B cell (primary cell): Measurements from ENCODE around the gene ZMAT5. TPM values are rescaled to one million over a fixed set of nuclear protein-coding genes. Genes with fewer than 3 reads are reported as not detected.

Experiments used
- ATAC-seq: fragments of 200-7000 bp; cut with Tn5 transposase; one replicate; pipeline ENCODE4 v1.10.0; 2021; ENCODE audit warnings: low read depth, mild to moderate bottlenecking, moderate number of reproducible peaks, moderate library complexity
- CTCF ChIA-PET: fragments of 350-600 bp; sonication (Branson Sonifier 250); formaldehyde crosslinking; loops from one replicate; lab custom pipeline; 2021; ENCODE audit warnings: antibody characterized with exemption, inconsistent platforms; lab: Charles Lee
- POLR2A ChIA-PET: fragments of 350-600 bp; sonication (Branson Sonifier 250); formaldehyde crosslinking; loops from one replicate; lab custom pipeline; 2021; ENCODE audit warnings: antibody characterized with exemption; lab: Charles Lee
- DNase-seq: peaks from one replicate; pipeline ENCODE4 v3.0.0; 2013
- H2AFZ ChIP-seq: 2 replicates; pipeline ENCODE4 v1.6.1; 2012; ENCODE audit warnings: mild to moderate bottlenecking, low read depth, low read length; ENCODE audit not compliant: insufficient read depth, poor library complexity, severe bottlenecking
- H3K27ac ChIP-seq, 2 donors: 1 replicate in 1 of 2; 2 replicates in 1 of 2; pipeline ENCODE4 v1.5.1; 2012 to 2013; ENCODE audit warnings: low read length in 2 of 2, mild to moderate bottlenecking in 2 of 2, moderate library complexity in 1 of 2
- H3K27me3 ChIP-seq, 4 experiments: fragments of 200-600 bp in 1 of 4; sonication (generic) in 1 of 4; replicated peaks in 1 of 4; 1 replicate in 2 of 4; 2 replicates in 2 of 4; pipeline versions ENCODE4 v1.6.1 to v1.7.0; 2013 to 2016; ENCODE audit warnings: low read length in 3 of 4, mild to moderate bottlenecking in 2 of 4, mixed read lengths in 1 of 4, moderate library complexity in 1 of 4; ENCODE audit not compliant: insufficient read depth in 4 of 4, control insufficient read depth in 3 of 4; ENCODE audit errors: control extremely low read depth in 1 of 4
- H3K36me3 ChIP-seq, 2 experiments: replicated peaks in 1 of 2; 1 replicate in 1 of 2; 2 replicates in 1 of 2; pipeline versions ENCODE4 v1.6.1 to v1.7.1; 2013; ENCODE audit warnings: low read length in 1 of 2; ENCODE audit not compliant: insufficient read depth in 2 of 2, control insufficient read depth in 1 of 2; ENCODE audit errors: control extremely low read depth in 1 of 2, extremely low read depth in 1 of 2
- H3K4me1 ChIP-seq, 2 donors: fragments of 200-600 bp in 1 of 2; sonication (generic) in 1 of 2; 1 replicate in 1 of 2; 2 replicates in 1 of 2; pipeline versions ENCODE4 v1.5.1 to v1.6.1; 2013 to 2017; ENCODE audit warnings: low read length in 2 of 2; ENCODE audit not compliant: control insufficient read depth in 2 of 2, insufficient read depth in 2 of 2
- H3K4me2 ChIP-seq: replicated peaks from 2 replicates; pipeline ENCODE3; 2012; ENCODE audit warnings: mild to moderate bottlenecking, low read depth, low read length; ENCODE audit not compliant: poor library complexity, severe bottlenecking
- H3K4me3 ChIP-seq, 5 experiments: fragments of 200-600 bp in 1 of 5; sonication (generic) in 1 of 5; 1 replicate in 3 of 5; 2 replicates in 2 of 5; pipeline versions ENCODE4 v1.5.1 to v1.7.0; 2011 to 2016; ENCODE audit warnings: low read length in 4 of 5, mild to moderate bottlenecking in 4 of 5, low read depth in 2 of 5, control low read depth in 1 of 5, moderate library complexity in 1 of 5; ENCODE audit not compliant: insufficient read depth in 1 of 5; ENCODE audit errors: control extremely low read depth in 1 of 5, extremely low read depth in 1 of 5
- H3K79me2 ChIP-seq: fragments of 200-600 bp; sonication (generic); one replicate; pipeline ENCODE4 v1.6.0; 2016; ENCODE audit warnings: low read length; ENCODE audit not compliant: control insufficient read depth, insufficient read depth
- H3K9ac ChIP-seq: fragments of 200-600 bp; sonication (generic); 2 replicates; pipeline ENCODE4 v1.6.1; 2017; ENCODE audit warnings: mild to moderate bottlenecking, low read length, moderate library complexity
- H3K9me3 ChIP-seq, 3 donors: one replicate each; pipeline versions ENCODE4 v1.6.1 to v1.7.1; 2013; ENCODE audit warnings: low read length in 2 of 3; ENCODE audit not compliant: control insufficient read depth in 2 of 3, insufficient read depth in 1 of 3; ENCODE audit errors: control extremely low read depth in 1 of 3
- H4K20me1 ChIP-seq: 2 replicates; pipeline ENCODE4 v1.6.0; 2012; ENCODE audit warnings: mild to moderate bottlenecking, low read length; ENCODE audit not compliant: insufficient read depth, control insufficient read depth, poor library complexity, severe bottlenecking
- H3K27ac Mint-ChIP-seq: one replicate; pipeline ENCODE4 v1.8.0; 2021; ENCODE audit warnings: mixed read lengths
- H3K27me3 Mint-ChIP-seq: one replicate; pipeline ENCODE4 v1.8.0; 2021; ENCODE audit warnings: mixed read lengths
- H3K4me1 Mint-ChIP-seq: one replicate; pipeline ENCODE4 v1.8.0; 2021; ENCODE audit warnings: mixed read lengths
- H3K4me3 Mint-ChIP-seq: one replicate; pipeline ENCODE4 v1.8.0; 2021; ENCODE audit warnings: mixed read lengths
- H3K9me3 Mint-ChIP-seq: one replicate; pipeline ENCODE4 v1.8.0; 2022; ENCODE audit warnings: mixed read lengths; ENCODE audit not compliant: insufficient read depth
- EZH2 ChIP-seq: IDR thresholded peaks from 2 replicates; pipeline ENCODE4 v1.6.1; 2012; ENCODE audit warnings: borderline replicate concordance, low read depth, mild to moderate bottlenecking, moderate library complexity, low read length; ENCODE audit not compliant: insufficient read depth, poor library complexity, severe bottlenecking
- WGBS: methylation state at CpG from one replicate; pipeline ENCODE4 v1.1.5; 2013; ENCODE audit warnings: missing lambda C conversion rate; ENCODE audit not compliant: insufficient coverage; 5-methylcytosine and 5-hydroxymethylcytosine counted together
- intact Hi-C: fragments of 100-400 bp; cut with micrococcal nuclease; formaldehyde crosslinking; loops from one replicate; pipeline ENCODE4 v1.10.0; 2022
- polyA plus RNA-seq: library from polyadenylated mRNA; depleted of rRNA; stranded (reverse); fragments of >200 nt; gene quantifications from 2 replicates; pipeline ENCODE4 v1.2.3, GENCODE V29; 2012
- total RNA-seq, 2 donors: library from RNA; stranded (reverse); fragments of 120-200 nt in 1 of 2; gene quantifications; 1 replicate in 1 of 2; 2 replicates in 1 of 2; pipeline versions ENCODE4 v1.2.3 to v1.2.4, GENCODE V29; 2013 to 2022
- TF ChIP-seq, protein P1 (sequence below): fragments of 200-600 bp; IDR thresholded peaks from one replicate; pipeline ENCODE4 v1.8.0; 2022; ENCODE audit warnings: antibody characterized with exemption, mild to moderate bottlenecking

Gene ZMAT5
- total and polyA plus RNA-seq, 2 donors (not counting 1 experiment from before 2014, with no cell fraction given): 17.8 to 26.3 TPM

- H3K9ac ChIP-seq: no peak overlapping the region
- no CpG with 5 or more reads among the region's 2 CpGs for WGBS
- H3K27me3 ChIP-seq: no peaks in the 10 kb centered on the region
- no peaks in the 10 kb centered on the region for H3K79me2 ChIP-seq
- Mint-ChIP-seq H3K27me3 (no peaks in the 10 kb centered on the region), H3K9me3 (no peaks in the 10 kb centered on the region), H3K27ac (no peak overlapping the region), H3K4me1 (peaks cover 7% of the 10 kb centered on the region), H3K4me3 (no peak overlapping the region)
- H2AFZ ChIP-seq: no peak overlapping the region
- POLR2A ChIA-PET: no interaction called here
- H4K20me1 ChIP-seq: no peaks in the 10 kb centered on the region
- no peak overlapping the region for H3K4me3 ChIP-seq
- peaks cover 7 to 8% of the 10 kb centered on the region in 2 donors for H3K4me1 ChIP-seq
- DNase-seq (no peak), ATAC-seq (no peak)
- H3K4me2 ChIP-seq: no peak overlapping the region
- TF ChIP-seq, protein P1, sequence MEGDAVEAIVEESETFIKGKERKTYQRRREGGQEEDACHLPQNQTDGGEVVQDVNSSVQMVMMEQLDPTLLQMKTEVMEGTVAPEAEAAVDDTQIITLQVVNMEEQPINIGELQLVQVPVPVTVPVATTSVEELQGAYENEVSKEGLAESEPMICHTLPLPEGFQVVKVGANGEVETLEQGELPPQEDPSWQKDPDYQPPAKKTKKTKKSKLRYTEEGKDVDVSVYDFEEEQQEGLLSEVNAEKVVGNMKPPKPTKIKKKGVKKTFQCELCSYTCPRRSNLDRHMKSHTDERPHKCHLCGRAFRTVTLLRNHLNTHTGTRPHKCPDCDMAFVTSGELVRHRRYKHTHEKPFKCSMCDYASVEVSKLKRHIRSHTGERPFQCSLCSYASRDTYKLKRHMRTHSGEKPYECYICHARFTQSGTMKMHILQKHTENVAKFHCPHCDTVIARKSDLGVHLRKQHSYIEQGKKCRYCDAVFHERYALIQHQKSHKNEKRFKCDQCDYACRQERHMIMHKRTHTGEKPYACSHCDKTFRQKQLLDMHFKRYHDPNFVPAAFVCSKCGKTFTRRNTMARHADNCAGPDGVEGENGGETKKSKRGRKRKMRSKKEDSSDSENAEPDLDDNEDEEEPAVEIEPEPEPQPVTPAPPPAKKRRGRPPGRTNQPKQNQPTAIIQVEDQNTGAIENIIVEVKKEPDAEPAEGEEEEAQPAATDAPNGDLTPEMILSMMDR: no peak
- no peak for TF ChIP-seq EZH2
- CTCF ChIA-PET: no interaction called here
- no peaks in the 10 kb centered on the region for H3K9me3 ChIP-seq
- intact Hi-C loops: no loop called here
- no peak overlapping the region for H3K27ac ChIP-seq
- H3K36me3 ChIP-seq: peaks cover 0 to 92% of the 10 kb centered on the region in 2 experiments
Measured at GRCh38 chr22:29803190-29803589, 36.4 kb upstream of the ZMAT5 start.

DNA sequence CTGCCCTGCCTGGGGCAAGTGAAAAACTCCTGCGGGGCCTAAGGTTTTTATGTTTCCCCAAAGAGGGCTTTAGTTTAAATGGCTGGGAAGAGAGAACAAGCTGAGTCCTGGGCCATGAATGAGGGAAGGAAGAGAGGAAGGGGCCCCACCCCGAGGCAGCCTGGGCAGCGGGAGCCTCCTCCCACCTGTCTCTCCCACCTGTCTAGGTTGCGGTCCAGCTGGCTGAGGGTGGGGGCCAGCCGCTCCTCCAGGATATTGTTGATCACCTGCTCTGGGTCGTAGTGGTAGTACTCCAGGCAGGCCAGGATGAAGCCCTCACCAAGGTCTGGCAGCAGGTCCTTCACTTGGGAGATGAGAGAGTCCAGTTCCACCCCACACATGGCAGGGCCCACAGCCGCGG lies 35.0 kb upstream of the ZMAT5 start:
- TF ChIP-seq, protein P1: no peak
- no peak for TF ChIP-seq EZH2
- no peak overlapping the region for H3K4me3 ChIP-seq
- no peak for DNase-seq
- H3K9ac ChIP-seq: no peak overlapping the region
- Mint-ChIP-seq H3K27ac (no peak overlapping the region), H3K4me1 (peaks cover 11% of the 10 kb centered on the region), H3K27me3 (no peaks in the 10 kb centered on the region), H3K9me3 (no peaks in the 10 kb centered on the region), H3K4me3 (no peak overlapping the region)
- H4K20me1 ChIP-seq: no peaks in the 10 kb centered on the region
- intact Hi-C loops: no loop called here
- ChIA-PET CTCF (no interaction called here), POLR2A (no interaction called here)
- no peaks in the 10 kb centered on the region for H3K79me2 ChIP-seq
- ATAC-seq: no peak
- no peak overlapping the region for H3K4me2 ChIP-seq
- H3K4me1 ChIP-seq: peaks cover 7 to 22% of the 10 kb centered on the region in 2 donors
- no peaks in the 10 kb centered on the region for H3K27me3 ChIP-seq
- H3K27ac ChIP-seq: no peak overlapping the region
- WGBS: 95% methylated on average over 6 of the region's 8 CpGs
- H3K9me3 ChIP-seq: no peaks in the 10 kb centered on the region
- H3K36me3 ChIP-seq: peaks cover 0 to 88% of the 10 kb centered on the region in 2 experiments
- H2AFZ ChIP-seq: no peak overlapping the region
